Measurements from ENCODE around the gene CGAS. TPM values are rescaled to one million over a fixed set of nuclear protein-coding genes. Genes with fewer than 3 reads are reported as not detected.

CGAS gene
- total and polyA plus RNA-seq, 9 of the 15 experiments (the other 6 are each of a cell fraction or from before 2014, with no cell fraction given), result 0.01 to 0.32 (median 0.06) TPM; not detected in 2

- no peaks in the 10 kb centered on the region for H3K4me1 ChIP-seq (replicated peaks in 1 of 2; ENCODE audit: control insufficient read depth in 2 of 2, insufficient read depth in 2 of 2, low read length in 2 of 2)
- intact Hi-C loops (cut with micrococcal nuclease) (no loop called here), in situ Hi-C loops (cut with MboI) (no loop called here)
- FAIRE-seq (no peak), DNase-seq (ENCODE audit: extremely low read depth in 1 of 4, low spot score in 3 of 4) (no peak), ATAC-seq (no peak)
- H3K27me3 ChIP-seq (ENCODE audit: control insufficient read depth in 2 of 2, insufficient read depth in 2 of 2, low read length in 2 of 2), result no peaks in the 10 kb centered on the region
- no peaks in the 10 kb centered on the region for H3K79me2 ChIP-seq (ENCODE audit: control insufficient read depth, insufficient read depth, low read length)
- ChIA-PET POLR2A (interaction anchor here (1.1 to 2.2 kb wide), 3 partner anchors 13 to 19 kb away, joined by 3 to 5 read pairs (median 4); no protein-coding TSS in a partner anchor), CTCF (ENCODE audit: low intra/inter-chr PET ratio) (no interaction called here)
- H3K9me3 ChIP-seq (replicated peaks; ENCODE audit: control insufficient read depth, insufficient read depth, low read depth, low read length), result no peaks in the 10 kb centered on the region
- peaks cover 64% of the 10 kb centered on the region for H3K36me3 ChIP-seq (ENCODE audit: control insufficient read depth, insufficient read depth, low read length)
- H3K4me2 ChIP-seq (ENCODE audit: insufficient read depth, low read length), result no peak overlapping the region
- H3K9me1 ChIP-seq (ENCODE audit: control insufficient read depth, insufficient read depth, low read length), result no peaks in the 10 kb centered on the region
- no TSS peak for BruUV-seq (replicated peaks)
- no peak overlapping the region for H3K27ac ChIP-seq (ENCODE audit: extremely low read depth, low read depth, low read length)
- no peak overlapping the region for H3K4me3 ChIP-seq
- H2AFZ ChIP-seq (ENCODE audit: low read depth, low read length), result no peak overlapping the region
- no peaks in the 10 kb centered on the region for H4K20me1 ChIP-seq (replicated peaks; ENCODE audit: control insufficient read depth, insufficient read depth, low read length)
- WGBS (ENCODE audit: insufficient coverage, low coverage, missing lambda C conversion rate), result 100% methylated on average over 3 of the region's 3 CpGs
- no peak overlapping the region for H3K9ac ChIP-seq (ENCODE audit: insufficient read depth in 1 of 2, low read depth in 2 of 2, low read length in 2 of 2)
- no peak for TF ChIP-seq TAF15 (IDR thresholded peaks at IDR 0.05; ENCODE audit: low read depth, low read length)
- TF ChIP-seq ZNF121 (CRISPR knock-in tag; conservative IDR thresholded peaks at IDR 0.05), result peak; percentile 51; the same call in 1 of the 2 replicates
Observed at GRCh38 chr6:73497915-73498314, 45.8 kb upstream of the CGAS start.

- Histone ChIP-seq H3K27ac (ENCODE audit: extremely low read depth, low read depth, low read length) (no peak overlapping the region), H3K4me1 (replicated peaks in 1 of 2; ENCODE audit: control insufficient read depth in 2 of 2, insufficient read depth in 2 of 2, low read length in 2 of 2) (no peaks in the 10 kb centered on the region), H3K9me3 (replicated peaks; ENCODE audit: control insufficient read depth, insufficient read depth, low read depth, low read length) (no peaks in the 10 kb centered on the region), H3K9me1 (ENCODE audit: control insufficient read depth, insufficient read depth, low read length) (no peaks in the 10 kb centered on the region), H2AFZ (ENCODE audit: low read depth, low read length) (no peak overlapping the region), H3K36me3 (ENCODE audit: control insufficient read depth, insufficient read depth, low read length) (peaks cover 69% of the 10 kb centered on the region), H3K4me2 (ENCODE audit: insufficient read depth, low read length) (no peak overlapping the region), H4K20me1 (replicated peaks; ENCODE audit: control insufficient read depth, insufficient read depth, low read length) (no peaks in the 10 kb centered on the region), H3K79me2 (ENCODE audit: control insufficient read depth, insufficient read depth, low read length) (no peaks in the 10 kb centered on the region; the same call in 2 of the 3 replicates), H3K4me3 (no peak overlapping the region), H3K27me3 (ENCODE audit: control insufficient read depth in 2 of 2, insufficient read depth in 2 of 2, low read length in 2 of 2) (no peaks in the 10 kb centered on the region), H3K9ac (ENCODE audit: insufficient read depth in 1 of 2, low read depth in 2 of 2, low read length in 2 of 2) (no peak overlapping the region)
- BruUV-seq (replicated peaks), result TSS peak; percentile 16
- in situ Hi-C loops (cut with MboI), result no loop called here
- no peak for FAIRE-seq
- DNase-seq (ENCODE audit: extremely low read depth in 1 of 4, low spot score in 3 of 4), result no peak
- POLR2A ChIA-PET, result interaction anchor here (1.1 kb wide), 1 partner anchor 18 kb away, joined by 4 read pairs; no protein-coding TSS in a partner anchor
- TF ChIP-seq ETS2 (tag; IDR thresholded peaks at IDR 0.05; ENCODE audit: borderline replicate concordance, poor library complexity, severe bottlenecking), result no peak
- intact Hi-C loops (cut with micrococcal nuclease), result no loop called here
- no peak for ATAC-seq
- CTCF ChIA-PET (ENCODE audit: low intra/inter-chr PET ratio), result no interaction called here
Observed at GRCh38 chr6:73491377-73491776, 39.3 kb upstream of the CGAS start.

Measured in K562 (cell line).